Measurements from ENCODE around the gene LOXL4.

Gene LOXL4

GRCh38 chr10:98267894-98268693 is at the start of gene LOXL4:
LOXL4 (minus strand) TSS chr10:98268194; CDS start chr10:98263019, 5,175 bp downstream.
- no peak for DNase-seq (ENCODE audit: low read depth in 2 of 2)

- no peak for DNase-seq (ENCODE audit: low read depth in 2 of 2)
Observed at GRCh38 chr10:98316661-98317060, 48.7 kb upstream of the LOXL4 start.

- no peak for DNase-seq (ENCODE audit: low read depth in 2 of 2)
Observed at GRCh38 chr10:98316170-98316569, 48.2 kb upstream of the LOXL4 start.

GRCh38 chr10:98314532-98315284 is 46.7 kb upstream of the LOXL4 start:
- DNase-seq (ENCODE audit: low read depth in 2 of 2): no peak

GRCh38 chr10:98313598-98313997 is 45.6 kb upstream of the LOXL4 start:
- DNase-seq (ENCODE audit: low read depth in 2 of 2): no peak

- DNase-seq (ENCODE audit: low read depth in 2 of 2): no peak
Observed at GRCh38 chr10:98312822-98313221, 44.8 kb upstream of the LOXL4 start.

- DNase-seq (ENCODE audit: low read depth in 2 of 2): no peak
Observed at GRCh38 chr10:98312349-98312748, 44.4 kb upstream of the LOXL4 start.

GRCh38 chr10:98310701-98311100 is 42.7 kb upstream of the LOXL4 start:
- DNase-seq (ENCODE audit: low read depth in 2 of 2): no peak

- DNase-seq (ENCODE audit: low read depth in 2 of 2): no peak
Observed at GRCh38 chr10:98309366-98310355, 41.7 kb upstream of the LOXL4 start.

GRCh38 chr10:98308669-98309365 is 40.8 kb upstream of the LOXL4 start:
- DNase-seq (ENCODE audit: low read depth in 2 of 2): no peak

- no peak for DNase-seq (ENCODE audit: low read depth in 2 of 2)
Observed at GRCh38 chr10:98307916-98308541, 40.0 kb upstream of the LOXL4 start.

- no peak for DNase-seq (ENCODE audit: low read depth in 2 of 2)
Observed at GRCh38 chr10:98306501-98306900, 38.5 kb upstream of the LOXL4 start.

- no peak for DNase-seq (ENCODE audit: low read depth in 2 of 2)
Observed at GRCh38 chr10:98303569-98303968, 35.6 kb upstream of the LOXL4 start.

- no peak for DNase-seq (ENCODE audit: low read depth in 2 of 2)
Observed at GRCh38 chr10:98302741-98303365, 34.9 kb upstream of the LOXL4 start.

GRCh38 chr10:98301664-98302319 is 33.8 kb upstream of the LOXL4 start:
- DNase-seq (ENCODE audit: low read depth in 2 of 2): no peak

GRCh38 chr10:98300526-98301229 is 32.7 kb upstream of the LOXL4 start:
- no peak for DNase-seq (ENCODE audit: low read depth in 2 of 2)

GRCh38 chr10:98299341-98299740 is 31.3 kb upstream of the LOXL4 start:
- no peak for DNase-seq (ENCODE audit: low read depth in 2 of 2)

GRCh38 chr10:98296524-98296923 is 28.5 kb upstream of the LOXL4 start:
- DNase-seq (ENCODE audit: low read depth in 2 of 2): no peak

- no peak for DNase-seq (ENCODE audit: low read depth in 2 of 2)
Observed at GRCh38 chr10:98295907-98296306, 27.9 kb upstream of the LOXL4 start.

All from stimulated activated CD4-positive, alpha-beta T cell treated with anti-CD3 and anti-CD28 coated beads, Interleukin-1b, Interleukin-23, amount 100 ng/mL, for 1 hour (primary cell).